CD4-positive, alpha-beta T cell treated with Interleukin-2 at 100 ng/mL for 4 hours (primary cell): ENCODE data around the gene NR2C2.
"Not testable (repeated sequence)": the region's sequence is repeated elsewhere in the genome, so short reads cannot be mapped to it uniquely, and the experiment has no call there.

Source experiments
- DNase-seq: peaks from one replicate; pipeline ENCODE4 v3.0.0-alpha.2; 2020; ENCODE audit warnings: low spot score

NR2C2 gene

GRCh38 chr3:14947100-14947885 lies at the start of gene NR2C2:
Gene NR2C2 (plus strand): TSS chr3:14947583. CDS start chr3:15003915, 56,332 bp downstream.
- peak; percentile 89 for DNase-seq

GRCh38 chr3:14898929-14899328 lies 48.5 kb upstream of the NR2C2 start:
- DNase-seq = no peak

GRCh38 chr3:14899993-14900618 lies 47.3 kb upstream of the NR2C2 start:
- no peak for DNase-seq

GRCh38 chr3:14900881-14901873 lies 46.2 kb upstream of the NR2C2 start:
- DNase-seq = no peak

- DNase-seq = no peak
Observed at GRCh38 chr3:14902719-14903118, 44.7 kb upstream of the NR2C2 start.

GRCh38 chr3:14903501-14903900 lies 43.9 kb upstream of the NR2C2 start:
- DNase-seq = not testable (repeated sequence)

- DNase-seq = no peak
Observed at GRCh38 chr3:14905055-14905657, 42.2 kb upstream of the NR2C2 start.

GRCh38 chr3:14906355-14906971 lies 40.9 kb upstream of the NR2C2 start:
- DNase-seq = no peak

GRCh38 chr3:14907043-14907966 lies 40.1 kb upstream of the NR2C2 start:
- DNase-seq = no peak

GRCh38 chr3:14909250-14909649 lies 38.1 kb upstream of the NR2C2 start:
- DNase-seq = no peak

- no peak for DNase-seq
Observed at GRCh38 chr3:14911651-14912050, 35.7 kb upstream of the NR2C2 start.

GRCh38 chr3:14913071-14913925 lies 34.1 kb upstream of the NR2C2 start:
- no peak for DNase-seq

- no peak for DNase-seq
Observed at GRCh38 chr3:14913926-14914778, 33.2 kb upstream of the NR2C2 start.

GRCh38 chr3:14914779-14915117 lies 32.6 kb upstream of the NR2C2 start:
- DNase-seq = no peak

- DNase-seq = peak; percentile 22
Observed at GRCh38 chr3:14915636-14916222, 31.7 kb upstream of the NR2C2 start.

- DNase-seq = no peak
Observed at GRCh38 chr3:14918356-14918860, 29.0 kb upstream of the NR2C2 start.

- DNase-seq = no peak
Observed at GRCh38 chr3:14920536-14920935, 26.8 kb upstream of the NR2C2 start.

- DNase-seq = peak; percentile 80
Observed at GRCh38 chr3:14921034-14921616, 26.3 kb upstream of the NR2C2 start.
